ENCODE results near the gene CLDN15.
"Not testable (repeated sequence)": the region's sequence is repeated elsewhere in the genome, so short reads cannot be mapped to it uniquely, and the experiment has no call there.

DNA sequence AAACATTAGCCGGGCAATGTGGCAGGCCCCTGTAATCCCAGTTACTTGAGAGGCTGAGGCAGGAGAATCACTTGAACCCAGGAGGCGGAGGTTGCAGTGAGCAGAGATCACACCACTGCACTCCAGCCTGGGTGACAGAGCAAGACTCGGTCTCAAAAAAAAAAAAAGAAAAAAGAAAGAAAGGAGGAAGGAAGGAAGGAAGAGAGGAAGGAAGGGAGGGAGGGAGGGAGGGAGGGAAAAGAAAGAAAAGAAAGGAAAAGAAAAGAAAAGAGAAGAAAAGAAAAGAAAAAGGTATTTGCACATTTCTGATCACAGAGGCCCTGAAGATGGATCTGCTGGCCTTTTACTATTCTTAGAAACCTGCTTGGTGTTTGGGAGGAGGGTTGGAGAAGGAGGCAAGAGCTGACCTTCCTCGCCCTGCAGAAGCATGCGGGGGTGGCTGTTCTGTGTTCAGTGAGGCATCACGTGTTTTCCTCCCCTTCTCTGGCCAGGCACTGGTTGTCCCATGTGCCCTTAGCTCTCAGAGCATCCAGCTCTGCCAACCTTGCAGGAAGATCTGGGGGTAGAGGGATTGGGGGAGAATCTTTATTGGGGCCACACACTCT, 26.6 kb upstream of the CLDN15 start:
- TF ChIP-seq, protein P1, sequence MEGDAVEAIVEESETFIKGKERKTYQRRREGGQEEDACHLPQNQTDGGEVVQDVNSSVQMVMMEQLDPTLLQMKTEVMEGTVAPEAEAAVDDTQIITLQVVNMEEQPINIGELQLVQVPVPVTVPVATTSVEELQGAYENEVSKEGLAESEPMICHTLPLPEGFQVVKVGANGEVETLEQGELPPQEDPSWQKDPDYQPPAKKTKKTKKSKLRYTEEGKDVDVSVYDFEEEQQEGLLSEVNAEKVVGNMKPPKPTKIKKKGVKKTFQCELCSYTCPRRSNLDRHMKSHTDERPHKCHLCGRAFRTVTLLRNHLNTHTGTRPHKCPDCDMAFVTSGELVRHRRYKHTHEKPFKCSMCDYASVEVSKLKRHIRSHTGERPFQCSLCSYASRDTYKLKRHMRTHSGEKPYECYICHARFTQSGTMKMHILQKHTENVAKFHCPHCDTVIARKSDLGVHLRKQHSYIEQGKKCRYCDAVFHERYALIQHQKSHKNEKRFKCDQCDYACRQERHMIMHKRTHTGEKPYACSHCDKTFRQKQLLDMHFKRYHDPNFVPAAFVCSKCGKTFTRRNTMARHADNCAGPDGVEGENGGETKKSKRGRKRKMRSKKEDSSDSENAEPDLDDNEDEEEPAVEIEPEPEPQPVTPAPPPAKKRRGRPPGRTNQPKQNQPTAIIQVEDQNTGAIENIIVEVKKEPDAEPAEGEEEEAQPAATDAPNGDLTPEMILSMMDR (conservative IDR thresholded peaks at IDR 0.05; ENCODE audit: low read depth, low read length): not testable (repeated sequence)
- not testable (repeated sequence) for TF ChIP-seq EZH2 (IDR thresholded peaks at IDR 0.05; ENCODE audit: borderline replicate concordance, low read depth, low read length, poor library complexity, severe bottlenecking)

All from A673 (cell line).